HG02852 (cell line): Measurements from ENCODE around the gene CARS1.
A peak's percentile ranks its signal among the peaks of the same experiment; 100 is the strongest.

Source experiments
- ATAC-seq: cut with Tn5 transposase; IDR thresholded peaks from one replicate; pipeline ENCODE4 v1.9.1; 2021; ENCODE audit warnings: mild to moderate bottlenecking, moderate library complexity; ENCODE audit not compliant: unreplicated experiment

The CARS1 gene

GRCh38 chr11:3057069-3057963 is at the start of gene CARS1:
CARS1 (minus strand) TSS chr11:3057423; CDS start chr11:3057367, 56 bp downstream.
- peak; percentile 99 for ATAC-seq

GRCh38 chr11:3105791-3106735 is 48.8 kb upstream of the CARS1 start:
- ATAC-seq: no peak

- no peak for ATAC-seq
Observed at GRCh38 chr11:3104961-3105790, 48.0 kb upstream of the CARS1 start.

GRCh38 chr11:3104051-3104714 is 47.0 kb upstream of the CARS1 start:
- no peak for ATAC-seq

- no peak for ATAC-seq
Observed at GRCh38 chr11:3103076-3103475, 45.9 kb upstream of the CARS1 start.

GRCh38 chr11:3102641-3102921 is 45.4 kb upstream of the CARS1 start:
- ATAC-seq: no peak

GRCh38 chr11:3101921-3102640 is 44.9 kb upstream of the CARS1 start:
- ATAC-seq: no peak

GRCh38 chr11:3099178-3099577 is 42.0 kb upstream of the CARS1 start:
- no peak for ATAC-seq

GRCh38 chr11:3096909-3097530 is 39.8 kb upstream of the CARS1 start:
- ATAC-seq: no peak

GRCh38 chr11:3095712-3096361 is 38.6 kb upstream of the CARS1 start:
- no peak for ATAC-seq

- no peak for ATAC-seq
Observed at GRCh38 chr11:3094223-3094824, 37.1 kb upstream of the CARS1 start.

- no peak for ATAC-seq
Observed at GRCh38 chr11:3093281-3094191, 36.3 kb upstream of the CARS1 start.

- no peak for ATAC-seq
Observed at GRCh38 chr11:3092603-3093141, 35.4 kb upstream of the CARS1 start.

- peak; percentile 62 for ATAC-seq
Observed at GRCh38 chr11:3091846-3092602, 34.8 kb upstream of the CARS1 start.

GRCh38 chr11:3091081-3091845 is 34.0 kb upstream of the CARS1 start:
- ATAC-seq: no peak
